Left ventricle myocardium inferior (tissue), 1 donor: ENCODE measurements around the gene PADI6. TPM values are rescaled to one million over a fixed set of nuclear protein-coding genes. Genes with fewer than 3 reads are reported as not detected.
"Not testable (repeated sequence)": the region's sequence is repeated elsewhere in the genome, so short reads cannot be mapped to it uniquely, and the experiment has no call there.

Experiments used
- DNase-seq: peaks from one replicate; pipeline ENCODE4 v3.0.0-alpha.2; 2020
- H3K27ac ChIP-seq: fragments of 200-600 bp; replicated peaks from 2 replicates; pipeline ENCODE4 v1.8.0; 2021
- H3K27me3 ChIP-seq: fragments of 200-600 bp; 2 replicates; pipeline ENCODE4 v1.8.0; 2021; ENCODE audit warnings: low read depth
- H3K36me3 ChIP-seq: fragments of 200-600 bp; 2 replicates; pipeline ENCODE4 v1.8.0; 2021
- H3K4me1 ChIP-seq: fragments of 200-600 bp; 2 replicates; pipeline ENCODE4 v1.8.0; 2021
- H3K4me3 ChIP-seq: fragments of 200-600 bp; 2 replicates; pipeline ENCODE4 v1.8.0; 2021; ENCODE audit warnings: mild to moderate bottlenecking, moderate library complexity
- H3K9me3 ChIP-seq: fragments of 200-600 bp; replicated peaks from 2 replicates; pipeline ENCODE4 v1.8.0; 2021
- intact Hi-C: fragments of 100-400 bp; cut with micrococcal nuclease; formaldehyde crosslinking; loops from one replicate; pipeline ENCODE4 v1.11.0; 2022
- total RNA-seq: library from RNA; stranded (reverse); fragmentation: NEBNext Ultra II Directional; extraction: Animal tissue kit (Norgen Biotek cat#: 25700); gene quantifications from one replicate; pipeline ENCODE4 v1.2.1, GENCODE V29; 2021
- TF ChIP-seq, protein P1 (sequence below): fragments of 200-600 bp; IDR thresholded peaks from 2 replicates; pipeline ENCODE4 v1.8.0; 2021; ENCODE audit warnings: antibody characterized with exemption, mild to moderate bottlenecking, borderline replicate concordance
- donor health status: DM: no; HTN: yes; CAD: no; lungs with severe emphysema.

PADI6 gene
- total RNA-seq, 1 donor from 2014 or later: not detected

DNA sequence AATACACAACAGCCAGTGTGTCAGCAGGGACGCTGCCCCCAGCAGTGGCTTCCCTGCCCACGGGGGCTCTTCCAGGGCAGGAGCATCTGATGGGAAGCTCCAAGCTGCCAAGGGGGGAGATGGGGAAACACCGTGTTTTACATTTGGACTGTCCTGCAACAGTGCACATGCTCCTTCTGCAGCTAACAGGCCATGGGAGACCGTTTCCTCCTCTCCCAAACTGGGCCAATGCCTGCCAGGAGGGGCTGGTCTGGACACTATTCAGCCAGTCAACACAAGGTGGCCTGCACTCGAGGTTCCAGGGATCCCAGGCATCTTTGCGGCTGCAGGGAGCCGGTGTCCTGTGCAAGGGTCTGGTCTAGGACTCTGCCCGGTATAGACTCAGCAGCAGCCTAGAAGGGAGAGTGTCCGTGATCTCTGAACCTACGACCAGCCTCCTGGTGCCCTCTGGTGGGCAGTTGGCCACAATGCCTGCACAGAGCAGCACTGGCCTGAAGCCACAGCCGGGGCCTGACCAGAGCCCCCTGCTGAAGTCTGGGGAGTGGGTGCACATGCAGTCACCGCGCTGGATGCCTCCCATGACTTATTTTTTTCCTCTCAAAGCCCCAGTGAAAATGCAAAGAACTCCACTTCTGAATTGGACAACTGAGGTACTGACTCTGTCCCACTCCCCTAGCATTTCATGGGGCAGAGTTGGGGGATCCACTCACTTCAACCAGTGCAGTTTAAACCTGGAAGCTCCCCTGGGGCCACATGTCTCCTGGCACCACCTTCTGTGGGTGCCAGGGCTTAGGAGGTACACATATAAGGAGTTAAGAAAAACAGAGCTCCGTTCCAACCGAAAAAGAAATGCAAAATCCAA, 34.1 kb downstream of the PADI6 start:
- TF ChIP-seq, protein P1, sequence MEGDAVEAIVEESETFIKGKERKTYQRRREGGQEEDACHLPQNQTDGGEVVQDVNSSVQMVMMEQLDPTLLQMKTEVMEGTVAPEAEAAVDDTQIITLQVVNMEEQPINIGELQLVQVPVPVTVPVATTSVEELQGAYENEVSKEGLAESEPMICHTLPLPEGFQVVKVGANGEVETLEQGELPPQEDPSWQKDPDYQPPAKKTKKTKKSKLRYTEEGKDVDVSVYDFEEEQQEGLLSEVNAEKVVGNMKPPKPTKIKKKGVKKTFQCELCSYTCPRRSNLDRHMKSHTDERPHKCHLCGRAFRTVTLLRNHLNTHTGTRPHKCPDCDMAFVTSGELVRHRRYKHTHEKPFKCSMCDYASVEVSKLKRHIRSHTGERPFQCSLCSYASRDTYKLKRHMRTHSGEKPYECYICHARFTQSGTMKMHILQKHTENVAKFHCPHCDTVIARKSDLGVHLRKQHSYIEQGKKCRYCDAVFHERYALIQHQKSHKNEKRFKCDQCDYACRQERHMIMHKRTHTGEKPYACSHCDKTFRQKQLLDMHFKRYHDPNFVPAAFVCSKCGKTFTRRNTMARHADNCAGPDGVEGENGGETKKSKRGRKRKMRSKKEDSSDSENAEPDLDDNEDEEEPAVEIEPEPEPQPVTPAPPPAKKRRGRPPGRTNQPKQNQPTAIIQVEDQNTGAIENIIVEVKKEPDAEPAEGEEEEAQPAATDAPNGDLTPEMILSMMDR: peak; percentile 81
- H3K27me3 ChIP-seq: peaks cover 20% of the 10 kb centered on the region
- H3K9me3 ChIP-seq: no peaks in the 10 kb centered on the region
- peaks cover 34% of the 10 kb centered on the region for H3K36me3 ChIP-seq
- peaks cover 9% of the 10 kb centered on the region for H3K4me1 ChIP-seq
- intact Hi-C loops: no loop called here
- peak; percentile 50 for DNase-seq
- no peak overlapping the region for H3K27ac ChIP-seq
- no peak overlapping the region for H3K4me3 ChIP-seq

DNA sequence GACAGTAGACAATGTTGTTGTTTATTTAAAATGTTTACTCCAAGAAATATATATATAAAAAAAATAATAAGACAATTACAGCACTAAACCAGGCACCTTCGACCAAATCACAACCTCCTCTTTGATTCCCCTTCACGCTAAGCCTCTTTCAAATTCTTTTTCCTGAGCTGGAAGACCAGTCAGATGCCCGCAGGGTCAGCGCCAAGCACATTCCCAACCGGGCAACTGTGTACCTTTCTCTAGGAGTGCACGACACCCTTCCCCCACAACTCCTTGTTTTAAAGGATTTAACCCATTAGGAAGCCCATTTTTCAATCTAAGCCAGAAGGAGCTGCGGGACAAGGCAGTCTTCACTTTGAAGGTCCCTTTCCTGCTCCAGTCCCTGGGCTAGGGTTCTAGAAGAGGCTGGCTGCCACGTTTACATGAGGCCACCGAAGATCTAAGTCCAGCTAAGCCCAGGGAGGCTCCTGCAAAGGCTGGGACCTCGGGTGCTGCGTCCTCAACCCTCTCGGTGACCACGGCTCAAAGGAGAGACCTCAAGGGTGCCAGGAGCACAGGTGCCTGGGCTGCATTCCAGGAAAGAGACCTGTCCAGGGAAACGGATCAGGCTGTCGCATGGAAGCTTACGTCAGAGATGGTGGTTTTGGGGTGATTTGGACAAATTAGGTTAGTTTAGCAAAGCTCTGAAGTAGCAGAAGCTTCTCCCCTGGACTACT, 34.9 kb downstream of the PADI6 start:
- H3K27me3 ChIP-seq: peaks cover 12% of the 10 kb centered on the region
- intact Hi-C loops, H3K9me3 ChIP-seq, H3K4me3 ChIP-seq, DNase-seq, H3K27ac ChIP-seq, H3K4me1 ChIP-seq: not testable (repeated sequence)
- peaks cover 42% of the 10 kb centered on the region for H3K36me3 ChIP-seq

DNA sequence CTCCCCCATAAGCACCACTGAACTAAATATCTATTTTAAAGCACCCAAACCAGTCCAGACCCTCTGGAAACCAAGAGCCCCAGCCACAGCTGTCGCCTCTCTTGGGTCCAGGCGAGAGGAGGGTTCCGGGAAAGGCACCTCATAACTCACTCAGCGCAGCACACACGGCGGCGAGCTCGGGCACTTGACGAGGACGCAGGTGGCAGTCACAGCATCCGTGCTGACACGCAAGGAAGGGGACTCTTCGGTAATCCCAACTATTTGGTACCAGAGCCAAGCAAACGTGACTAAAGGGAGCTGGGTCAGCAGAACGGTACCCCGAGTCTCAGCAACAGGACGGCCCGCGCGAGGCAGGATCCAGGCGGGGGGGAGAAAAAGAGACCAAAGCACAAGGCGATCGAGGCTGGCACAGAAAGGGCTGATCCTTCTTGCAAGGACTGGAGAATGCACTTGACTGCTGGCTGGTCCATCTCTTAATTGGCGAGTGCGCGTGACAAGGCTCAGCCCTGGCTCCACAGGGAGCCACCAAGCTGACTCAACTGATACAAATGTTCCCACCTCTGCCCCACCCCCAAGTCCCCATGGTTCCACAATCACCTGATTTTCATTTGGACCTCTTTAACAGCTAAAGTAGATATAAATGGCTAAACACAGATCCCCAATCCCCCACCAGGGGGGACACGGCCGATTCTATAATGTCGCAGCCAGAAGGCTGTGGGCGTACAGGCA, 36.0 kb downstream of the PADI6 start:
- intact Hi-C loops, H3K4me3 ChIP-seq, H3K27ac ChIP-seq, DNase-seq, H3K27me3 ChIP-seq, H3K9me3 ChIP-seq: not testable (repeated sequence)
- peaks cover 52% of the 10 kb centered on the region for H3K36me3 ChIP-seq
- peaks cover 20% of the 10 kb centered on the region for H3K4me1 ChIP-seq

DNA sequence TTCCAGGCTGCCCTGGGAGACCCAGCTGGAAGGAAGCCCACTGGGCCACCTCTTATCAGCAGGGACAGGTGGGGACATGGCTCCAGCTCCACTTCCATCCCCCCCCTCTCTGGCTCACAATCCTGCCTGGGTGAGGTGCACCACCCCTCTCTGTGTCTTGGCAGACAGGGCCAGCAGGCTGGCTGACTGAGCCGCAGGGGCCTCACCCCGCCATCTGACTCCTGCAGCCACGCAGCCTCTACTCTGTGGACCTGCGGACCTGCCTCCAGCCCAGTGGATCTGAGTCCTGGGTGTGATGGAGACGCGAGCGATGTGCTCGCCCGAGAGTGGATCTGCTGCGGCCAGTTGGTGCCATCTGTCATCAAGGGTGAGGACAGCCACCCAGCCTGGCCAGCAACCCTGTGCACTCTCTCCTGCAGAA, 37.4 kb downstream of the PADI6 start:
- Histone ChIP-seq H3K27ac (no peak overlapping the region), H3K4me1 (peaks cover 20% of the 10 kb centered on the region), H3K27me3 (no peaks in the 10 kb centered on the region), H3K9me3 (no peaks in the 10 kb centered on the region), H3K36me3 (peaks cover 67% of the 10 kb centered on the region), H3K4me3 (no peak overlapping the region)
- TF ChIP-seq, protein P1: no peak
- DNase-seq: peak; percentile 50
- intact Hi-C loops: no loop called here

DNA sequence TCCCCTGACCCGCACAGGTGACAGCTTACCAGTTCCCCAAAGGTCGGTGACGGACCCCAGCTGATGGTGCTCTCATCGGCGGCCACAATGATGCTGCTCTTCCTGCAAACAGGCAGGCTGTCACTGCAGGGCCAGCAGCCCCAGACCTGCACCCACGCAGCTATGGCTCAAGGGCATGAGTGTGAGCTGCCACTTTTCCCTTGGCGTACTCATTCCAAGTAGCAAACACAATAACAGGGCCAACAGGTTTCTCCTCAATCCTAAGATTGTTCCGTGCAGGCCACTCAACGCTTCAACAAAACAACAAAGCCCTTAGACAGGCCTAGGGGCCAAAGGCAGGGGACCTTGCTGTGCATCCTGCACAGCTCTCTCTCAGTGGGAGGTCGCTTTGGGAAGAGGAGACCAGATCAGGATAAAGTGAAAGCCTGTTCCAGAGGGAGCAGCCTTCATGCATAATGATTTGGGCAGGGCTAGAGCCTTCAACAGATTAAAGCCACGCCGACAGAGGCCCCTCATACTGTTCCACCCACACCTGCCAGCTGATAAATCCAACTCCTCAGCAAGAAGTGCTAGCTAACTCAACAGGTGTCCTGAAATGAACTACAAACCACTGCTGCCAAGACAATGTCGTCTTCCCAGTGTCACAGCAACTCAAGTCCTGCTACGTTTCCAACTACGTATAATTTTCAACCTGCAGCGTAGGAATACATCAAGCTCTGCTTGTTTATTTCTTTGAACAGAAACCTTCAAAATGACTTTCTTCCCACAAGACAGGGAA, 40.3 kb downstream of the PADI6 start:
- no peak for DNase-seq
- Histone ChIP-seq H3K36me3 (peaks cover 94% of the 10 kb centered on the region), H3K27me3 (no peaks in the 10 kb centered on the region), H3K4me1 (peaks cover 20% of the 10 kb centered on the region), H3K27ac (no peak overlapping the region), H3K9me3 (no peaks in the 10 kb centered on the region), H3K4me3 (no peak overlapping the region)
- TF ChIP-seq, protein P1: no peak
- intact Hi-C loops: no loop called here

DNA sequence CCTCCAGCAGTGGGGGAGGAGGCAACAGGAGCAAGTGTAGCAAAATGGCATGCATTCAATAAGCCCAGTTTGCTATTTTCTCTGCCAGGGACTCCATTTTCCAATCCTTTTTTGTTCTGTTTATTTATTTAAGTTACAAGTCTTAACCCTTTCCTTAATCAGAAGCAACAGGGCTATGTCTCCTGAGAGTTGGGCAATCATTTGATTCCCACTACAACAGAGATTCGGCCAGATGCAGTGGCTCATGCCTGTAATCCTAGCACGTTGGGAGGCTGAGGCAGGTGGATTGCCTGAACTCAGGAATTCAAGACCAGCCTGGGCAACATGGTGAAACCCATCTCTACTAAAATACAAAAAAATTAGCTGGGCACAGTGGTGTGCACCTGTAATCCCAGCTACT, 42.0 kb downstream of the PADI6 start:
- Histone ChIP-seq H3K27ac (no peak overlapping the region), H3K4me3 (no peak overlapping the region), H3K36me3 (peaks cover 97% of the 10 kb centered on the region), H3K4me1 (peaks cover 20% of the 10 kb centered on the region), H3K27me3 (no peaks in the 10 kb centered on the region), H3K9me3 (no peaks in the 10 kb centered on the region)
- TF ChIP-seq, protein P1: no peak
- DNase-seq: no peak
- intact Hi-C loops: no loop called here
